HL-60 (cell line): ENCODE results near the gene COL11A2.

ENCODE experiments used
- DNase-seq, 2 experiments: peaks; one replicate each; pipeline ENCODE4 v3.0.0-alpha.2; 2010 to 2020; ENCODE audit warnings: low read depth in 1 of 2, low spot score in 1 of 2
- H3K27ac ChIP-seq: fragments of 250-450 bp; sonication (Bioruptor Pico); replicated peaks from 2 replicates; pipeline ENCODE4 v1.5.1; 2020; ENCODE audit warnings: mild to moderate bottlenecking, moderate library complexity
- H3K27me3 ChIP-seq: fragments of 250-450 bp; sonication (Bioruptor Pico); 2 replicates; pipeline ENCODE4 v1.5.1; 2021; ENCODE audit warnings: mild to moderate bottlenecking, moderate library complexity; ENCODE audit not compliant: insufficient read depth, poor library complexity, severe bottlenecking
- H3K4me3 ChIP-seq: replicated peaks from 2 replicates; pipeline ENCODE4 v1.5.1; 2011; ENCODE audit warnings: mild to moderate bottlenecking, control low read depth, low read length; ENCODE audit not compliant: insufficient read depth
- CTCF ChIP-seq: IDR thresholded peaks from one replicate; pipeline ENCODE4 v1.5.1; 2011; ENCODE audit warnings: low read length, control low read depth, inconsistent platforms; ENCODE audit not compliant: insufficient read depth
- GABPA ChIP-seq: IDR thresholded peaks from 2 replicates; pipeline ENCODE4 v1.6.1; 2012; ENCODE audit warnings: low read depth
- POLR2AphosphoS5 ChIP-seq: IDR thresholded peaks from 2 replicates; pipeline ENCODE4 v1.6.1; 2012; ENCODE audit warnings: low read depth
- REST ChIP-seq: IDR thresholded peaks from 2 replicates; pipeline ENCODE4 v1.6.1; 2012; ENCODE audit warnings: low read depth; ENCODE audit not compliant: insufficient replicate concordance
- SPI1 ChIP-seq: IDR thresholded peaks from 2 replicates; pipeline ENCODE4 v1.6.1; 2012; ENCODE audit warnings: low read depth, mild to moderate bottlenecking, borderline replicate concordance

The COL11A2 gene

GRCh38 chr6:33117811-33118277 is 74.4 kb downstream of the COL11A2 start:
- Histone ChIP-seq H3K27ac (no peak overlapping the region), H3K27me3 (peaks cover 8% of the 10 kb centered on the region), H3K4me3 (no peak overlapping the region)
- DNase-seq = no peak
- TF ChIP-seq REST = no peak
- TF ChIP-seq GABPA = no peak
- TF ChIP-seq SPI1 = no peak
- TF ChIP-seq POLR2AphosphoS5 = no peak
- no peak for TF ChIP-seq CTCF

- H3K27ac ChIP-seq = no peak overlapping the region
- H3K4me3 ChIP-seq = no peak overlapping the region
- no peak for DNase-seq
- no peak for TF ChIP-seq REST
- no peak for TF ChIP-seq CTCF
- TF ChIP-seq POLR2AphosphoS5 = no peak
- TF ChIP-seq GABPA = no peak
- no peak for TF ChIP-seq SPI1
- H3K27me3 ChIP-seq = peaks cover 8% of the 10 kb centered on the region
Measured at GRCh38 chr6:33116841-33117711, 75.2 kb downstream of the COL11A2 start.

- DNase-seq = no peak
- Histone ChIP-seq H3K4me3 (no peak overlapping the region), H3K27me3 (peaks cover 8% of the 10 kb centered on the region), H3K27ac (no peak overlapping the region)
- TF ChIP-seq SPI1 = no peak
- no peak for TF ChIP-seq POLR2AphosphoS5
- TF ChIP-seq REST = no peak
- no peak for TF ChIP-seq CTCF
- TF ChIP-seq GABPA = no peak
Measured at GRCh38 chr6:33116417-33116816, 75.8 kb downstream of the COL11A2 start.
